Measurements from ENCODE around the gene PDE2A. TPM values are rescaled to one million over a fixed set of nuclear protein-coding genes. Genes with fewer than 3 reads are reported as not detected.

The PDE2A gene
- total RNA-seq, 1 experiment from 2014 or later = 1.9 TPM

- H3K27me3 ChIP-seq (ENCODE audit: control insufficient read depth, insufficient read depth, low read length) = no peaks in the 10 kb centered on the region
- DNase-seq = peak; percentile 71
- no peak overlapping the region for H3K4me3 ChIP-seq (ENCODE audit: insufficient read depth, low read depth, low read length)
- peaks cover 24% of the 10 kb centered on the region for H3K36me3 ChIP-seq (replicated peaks; ENCODE audit: control insufficient read depth, insufficient read depth, low read length)
These were observed 23.6 kb upstream of the PDE2A start for GRCh38 chr11:72697814-72698213.

- peaks cover 24% of the 10 kb centered on the region for H3K36me3 ChIP-seq (replicated peaks; ENCODE audit: control insufficient read depth, insufficient read depth, low read length)
- H3K4me3 ChIP-seq (ENCODE audit: insufficient read depth, low read depth, low read length) = no peak overlapping the region
- peak; percentile 97 for DNase-seq
- H3K27me3 ChIP-seq (ENCODE audit: control insufficient read depth, insufficient read depth, low read length) = no peaks in the 10 kb centered on the region
These were observed 22.9 kb upstream of the PDE2A start for GRCh38 chr11:72696866-72697700.

GRCh38 chr11:72695354-72695753, 21.1 kb upstream of the PDE2A start:
- no peaks in the 10 kb centered on the region for H3K27me3 ChIP-seq (ENCODE audit: control insufficient read depth, insufficient read depth, low read length)
- peaks cover 20% of the 10 kb centered on the region for H3K36me3 ChIP-seq (replicated peaks; ENCODE audit: control insufficient read depth, insufficient read depth, low read length)
- DNase-seq = no peak
- no peak overlapping the region for H3K4me3 ChIP-seq (ENCODE audit: insufficient read depth, low read depth, low read length)

GRCh38 chr11:72693271-72693968, 19.2 kb upstream of the PDE2A start:
- no peaks in the 10 kb centered on the region for H3K27me3 ChIP-seq (ENCODE audit: control insufficient read depth, insufficient read depth, low read length)
- H3K36me3 ChIP-seq (replicated peaks; ENCODE audit: control insufficient read depth, insufficient read depth, low read length) = peaks cover 19% of the 10 kb centered on the region
- H3K4me3 ChIP-seq (ENCODE audit: insufficient read depth, low read depth, low read length) = no peak overlapping the region
- peak; percentile 79 for DNase-seq

GRCh38 chr11:72692498-72693237, 18.4 kb upstream of the PDE2A start:
- DNase-seq = no peak
- Histone ChIP-seq H3K36me3 (replicated peaks; ENCODE audit: control insufficient read depth, insufficient read depth, low read length) (peaks cover 20% of the 10 kb centered on the region), H3K4me3 (ENCODE audit: insufficient read depth, low read depth, low read length) (no peak overlapping the region), H3K27me3 (ENCODE audit: control insufficient read depth, insufficient read depth, low read length) (no peaks in the 10 kb centered on the region)

- H3K27me3 ChIP-seq (ENCODE audit: control insufficient read depth, insufficient read depth, low read length) = no peaks in the 10 kb centered on the region
- DNase-seq = no peak
- H3K4me3 ChIP-seq (ENCODE audit: insufficient read depth, low read depth, low read length) = no peak overlapping the region
- peaks cover 19% of the 10 kb centered on the region for H3K36me3 ChIP-seq (replicated peaks; ENCODE audit: control insufficient read depth, insufficient read depth, low read length)
These were observed 15.9 kb upstream of the PDE2A start for GRCh38 chr11:72690166-72690565.

- DNase-seq = no peak
These were observed 14.7 kb upstream of the PDE2A start for GRCh38 chr11:72688929-72689328.

GRCh38 chr11:72688486-72688885, 14.3 kb upstream of the PDE2A start:
- no peaks in the 10 kb centered on the region for H3K27me3 ChIP-seq (ENCODE audit: control insufficient read depth, insufficient read depth, low read length)
- no peak overlapping the region for H3K4me3 ChIP-seq (ENCODE audit: insufficient read depth, low read depth, low read length)
- DNase-seq = no peak
- H3K36me3 ChIP-seq (replicated peaks; ENCODE audit: control insufficient read depth, insufficient read depth, low read length) = peaks cover 13% of the 10 kb centered on the region

More at GRCh38 chr11:72688929-72689328, 14.7 kb upstream of the PDE2A start:
- Histone ChIP-seq H3K36me3 (replicated peaks; ENCODE audit: control insufficient read depth, insufficient read depth, low read length) (peaks cover 13% of the 10 kb centered on the region), H3K4me3 (ENCODE audit: insufficient read depth, low read depth, low read length) (no peak overlapping the region), H3K27me3 (ENCODE audit: control insufficient read depth, insufficient read depth, low read length) (no peaks in the 10 kb centered on the region)

GRCh38 chr11:72687326-72687725, 13.1 kb upstream of the PDE2A start:
- peaks cover 7% of the 10 kb centered on the region for H3K36me3 ChIP-seq (replicated peaks; ENCODE audit: control insufficient read depth, insufficient read depth, low read length)
- no peak for DNase-seq
- H3K4me3 ChIP-seq (ENCODE audit: insufficient read depth, low read depth, low read length) = no peak overlapping the region
- H3K27me3 ChIP-seq (ENCODE audit: control insufficient read depth, insufficient read depth, low read length) = no peaks in the 10 kb centered on the region

- DNase-seq = no peak
- Histone ChIP-seq H3K27me3 (ENCODE audit: control insufficient read depth, insufficient read depth, low read length) (no peaks in the 10 kb centered on the region; the same call in 1 of the 2 replicates), H3K36me3 (replicated peaks; ENCODE audit: control insufficient read depth, insufficient read depth, low read length) (peaks cover 7% of the 10 kb centered on the region), H3K4me3 (ENCODE audit: insufficient read depth, low read depth, low read length) (no peak overlapping the region)
These were observed 12.5 kb upstream of the PDE2A start for GRCh38 chr11:72686639-72687220.

- Histone ChIP-seq H3K36me3 (replicated peaks; ENCODE audit: control insufficient read depth, insufficient read depth, low read length) (peaks cover 7% of the 10 kb centered on the region), H3K4me3 (ENCODE audit: insufficient read depth, low read depth, low read length) (no peak overlapping the region), H3K27me3 (ENCODE audit: control insufficient read depth, insufficient read depth, low read length) (no peaks in the 10 kb centered on the region; the same call in 1 of the 2 replicates)
- no peak for DNase-seq
These were observed 11.6 kb upstream of the PDE2A start for GRCh38 chr11:72685560-72686480.

- peak; percentile 89 for DNase-seq
- Histone ChIP-seq H3K27me3 (ENCODE audit: control insufficient read depth, insufficient read depth, low read length) (peaks cover 5% of the 10 kb centered on the region; the same call in 1 of the 2 replicates), H3K36me3 (replicated peaks; ENCODE audit: control insufficient read depth, insufficient read depth, low read length) (peaks cover 6% of the 10 kb centered on the region), H3K4me3 (ENCODE audit: insufficient read depth, low read depth, low read length) (no peak overlapping the region)
These were observed 10.2 kb upstream of the PDE2A start for GRCh38 chr11:72684236-72684912.

GRCh38 chr11:72683782-72684200, 9.6 kb upstream of the PDE2A start:
- Histone ChIP-seq H3K27me3 (ENCODE audit: control insufficient read depth, insufficient read depth, low read length) (peaks cover 8% of the 10 kb centered on the region; the same call in 1 of the 2 replicates), H3K36me3 (replicated peaks; ENCODE audit: control insufficient read depth, insufficient read depth, low read length) (peaks cover 6% of the 10 kb centered on the region), H3K4me3 (ENCODE audit: insufficient read depth, low read depth, low read length) (no peak overlapping the region)
- peak; percentile 97 for DNase-seq

All from H7 (cell line).